Measurements from ENCODE around the gene PANK4.
A peak's percentile ranks its signal among the peaks of the same experiment; 100 is the strongest.

PANK4 gene

GRCh38 chr1:2561898-2562895, 35.8 kb upstream of the PANK4 start:
- Mint-ChIP-seq H3K36me3 (peaks cover 71% of the 10 kb centered on the region), H3K4me3 (no peak overlapping the region), H3K27ac (peak overlapping the region; percentile 71), H3K4me1 (peaks cover 63% of the 10 kb centered on the region), H3K9me3 (no peaks in the 10 kb centered on the region)
- peak; percentile 53 for ATAC-seq
- DNase-seq (ENCODE audit: low spot score in 2 of 2), result no peak

DNA sequence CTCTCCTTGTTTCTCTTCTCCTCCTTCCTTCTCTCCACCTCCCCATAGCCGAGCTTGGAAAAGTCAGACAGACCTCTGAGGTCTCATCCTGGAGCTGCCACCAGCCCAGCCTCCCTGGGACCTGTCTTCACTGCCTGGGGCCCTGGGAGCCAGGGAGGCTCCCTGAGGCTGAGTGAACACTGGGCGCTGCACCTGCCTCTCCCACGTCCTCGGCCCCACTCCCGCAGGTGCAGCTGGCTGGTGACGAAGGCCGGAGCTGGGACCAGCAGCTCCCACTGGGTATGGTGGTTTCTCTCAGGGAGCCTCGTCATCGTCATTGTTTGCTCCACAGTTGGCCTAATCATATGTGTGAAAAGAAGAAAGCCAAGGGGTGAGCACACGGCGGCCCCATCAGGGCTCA, 35.0 kb upstream of the PANK4 start:
- H3K4me1 Mint-ChIP-seq, result peaks cover 65% of the 10 kb centered on the region
- peak overlapping the region; percentile 71 for H3K27ac Mint-ChIP-seq
- H3K36me3 Mint-ChIP-seq, result peaks cover 74% of the 10 kb centered on the region
- DNase-seq (ENCODE audit: low spot score in 2 of 2) (no peak), ATAC-seq (no peak)
- peak overlapping the region; percentile 10 for H3K4me3 Mint-ChIP-seq
- no peaks in the 10 kb centered on the region for H3K9me3 Mint-ChIP-seq

GRCh38 chr1:2560299-2561073, 34.1 kb upstream of the PANK4 start:
- Mint-ChIP-seq H3K4me1 (peaks cover 63% of the 10 kb centered on the region), H3K4me3 (peak overlapping the region; percentile 10), H3K27ac (peak overlapping the region; percentile 71), H3K36me3 (peaks cover 82% of the 10 kb centered on the region), H3K9me3 (no peaks in the 10 kb centered on the region)
- ATAC-seq, result no peak
- no peak for DNase-seq (ENCODE audit: low spot score in 2 of 2)

- no peak for ATAC-seq
- DNase-seq (ENCODE audit: low spot score in 2 of 2), result no peak
- H3K27ac Mint-ChIP-seq, result no peak overlapping the region
- peaks cover 62% of the 10 kb centered on the region for H3K4me1 Mint-ChIP-seq
- H3K4me3 Mint-ChIP-seq, result no peak overlapping the region
- H3K9me3 Mint-ChIP-seq, result no peaks in the 10 kb centered on the region
- peaks cover 76% of the 10 kb centered on the region for H3K36me3 Mint-ChIP-seq
Measured at GRCh38 chr1:2559509-2560298, 33.3 kb upstream of the PANK4 start.

GRCh38 chr1:2558861-2559260, 32.5 kb upstream of the PANK4 start:
- peak overlapping the region; percentile 99 for H3K4me3 Mint-ChIP-seq
- peak overlapping the region; percentile 99 for H3K27ac Mint-ChIP-seq
- ATAC-seq, result no peak
- peaks cover 62% of the 10 kb centered on the region for H3K4me1 Mint-ChIP-seq
- DNase-seq (ENCODE audit: low spot score in 2 of 2), result no peak
- H3K9me3 Mint-ChIP-seq, result no peaks in the 10 kb centered on the region
- peaks cover 75% of the 10 kb centered on the region for H3K36me3 Mint-ChIP-seq

GRCh38 chr1:2558420-2558819, 32.0 kb upstream of the PANK4 start:
- DNase-seq (ENCODE audit: low spot score in 2 of 2) (no peak), ATAC-seq (no peak)
- Mint-ChIP-seq H3K9me3 (no peaks in the 10 kb centered on the region), H3K27ac (peak overlapping the region; percentile 99), H3K36me3 (peaks cover 72% of the 10 kb centered on the region), H3K4me1 (peaks cover 63% of the 10 kb centered on the region), H3K4me3 (peak overlapping the region; percentile 99)

GRCh38 chr1:2557482-2558400, 31.3 kb upstream of the PANK4 start:
- DNase-seq (ENCODE audit: low spot score in 2 of 2) (no peak), ATAC-seq (no peak)
- peaks cover 59% of the 10 kb centered on the region for H3K4me1 Mint-ChIP-seq

DNA sequence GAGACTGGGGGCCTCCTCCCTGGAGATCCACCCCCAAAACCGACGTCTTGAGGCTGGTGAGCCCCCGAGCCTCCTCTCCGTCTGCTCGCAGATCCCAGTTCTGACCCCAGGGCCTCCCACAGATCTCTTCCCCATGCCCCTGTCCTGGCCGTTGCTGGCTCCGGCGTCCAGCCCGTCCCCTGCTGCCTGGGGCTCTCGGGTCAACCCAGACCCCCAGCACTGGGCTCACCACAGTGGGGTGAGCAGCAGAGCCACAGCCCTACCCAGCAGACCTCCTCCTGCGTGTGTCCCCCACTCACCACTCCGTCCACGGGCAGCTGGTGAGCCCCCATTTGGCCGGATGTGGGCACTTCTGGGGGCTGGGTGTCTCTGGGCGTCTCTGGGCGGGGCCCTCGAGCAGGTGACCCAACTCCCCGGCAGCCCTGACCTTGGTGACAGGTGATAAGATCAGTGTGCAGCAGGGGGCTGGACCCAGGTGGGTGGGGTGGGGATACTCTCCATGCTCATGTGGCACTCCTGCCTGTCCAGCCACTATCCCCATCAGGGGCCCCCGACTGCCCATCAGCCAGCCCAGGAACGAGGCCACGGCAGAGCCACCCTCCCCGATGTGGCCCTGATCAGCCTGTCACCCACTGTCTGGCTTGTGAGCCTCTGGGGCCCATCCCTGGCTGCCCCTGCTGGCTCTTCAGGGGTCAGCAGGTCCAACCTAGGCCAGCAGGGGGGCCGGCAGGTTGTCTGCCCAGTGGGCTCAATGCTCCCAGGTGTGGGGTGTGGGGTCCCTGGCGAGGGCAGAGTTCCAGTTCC, 30.5 kb upstream of the PANK4 start:
- Mint-ChIP-seq H3K9me3 (no peaks in the 10 kb centered on the region), H3K4me1 (peaks cover 56% of the 10 kb centered on the region), H3K4me3 (peak overlapping the region; percentile 99), H3K27ac (peak overlapping the region; percentile 99), H3K36me3 (peaks cover 57% of the 10 kb centered on the region)
- ATAC-seq, result peak; percentile 3
- peak in 1 of 2 donors; percentile 77 for DNase-seq (ENCODE audit: low spot score in 2 of 2)

More at GRCh38 chr1:2557482-2558400, 31.3 kb upstream of the PANK4 start:
- peak overlapping the region; percentile 99 for H3K4me3 Mint-ChIP-seq
- H3K36me3 Mint-ChIP-seq, result peaks cover 66% of the 10 kb centered on the region
- H3K27ac Mint-ChIP-seq, result peak overlapping the region; percentile 99
- H3K9me3 Mint-ChIP-seq, result no peaks in the 10 kb centered on the region

GRCh38 chr1:2556277-2556677, 29.9 kb upstream of the PANK4 start, which contains the start of gene TNFRSF14:
Gene TNFRSF14, plus strand, starts transcription at chr1:2556371. Its CDS starts 294 bp downstream, at chr1:2556665.
- DNase-seq (ENCODE audit: low spot score in 2 of 2), result no peak
- ATAC-seq, result peak; percentile 70
- Mint-ChIP-seq H3K4me1 (peaks cover 51% of the 10 kb centered on the region), H3K4me3 (peak within 1 kb of the TSS; percentile 99), H3K9me3 (no peaks in the 10 kb centered on the region), H3K27ac (peak within 1 kb of the TSS; percentile 99), H3K36me3 (peaks cover 51% of the 10 kb centered on the region)

DNA sequence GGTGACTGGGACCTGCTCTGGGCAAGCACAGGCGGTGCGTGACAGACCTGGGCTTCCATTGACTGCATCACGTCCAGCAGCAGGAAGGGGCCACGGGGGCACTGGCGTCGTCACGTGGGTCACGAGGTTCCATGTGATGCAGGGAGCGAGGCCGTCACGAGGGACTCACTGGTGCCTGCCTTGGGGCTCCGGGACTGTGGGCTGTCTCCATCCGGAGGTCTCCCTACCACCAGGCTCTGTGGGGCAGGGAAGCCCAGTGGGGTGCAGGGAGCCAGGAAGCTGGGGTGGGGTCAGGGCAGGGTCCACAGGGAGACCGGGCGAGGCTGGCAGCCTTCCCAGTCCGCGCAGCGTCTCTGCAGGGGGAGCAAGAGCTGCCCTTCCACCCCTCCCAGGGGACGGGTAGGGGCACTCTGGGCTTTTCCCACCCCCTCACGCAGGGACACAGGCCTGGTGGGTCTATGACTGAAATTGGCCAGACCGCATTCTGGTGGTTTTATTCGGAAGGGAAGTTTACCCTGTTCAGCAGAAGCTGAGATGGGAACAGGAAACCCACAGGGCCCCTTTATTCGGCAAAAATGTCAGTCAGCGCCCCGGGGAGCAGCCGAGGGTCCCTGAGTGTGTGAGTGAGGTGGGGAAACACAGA, 29.4 kb upstream of the PANK4 start:
- peak; percentile 71 to 91 for DNase-seq (ENCODE audit: low spot score in 2 of 2)
- peak overlapping the region; percentile 99 for H3K4me3 Mint-ChIP-seq
- peak overlapping the region; percentile 99 for H3K27ac Mint-ChIP-seq
- ATAC-seq, result peak; percentile 82
- peaks cover 46% of the 10 kb centered on the region for H3K36me3 Mint-ChIP-seq
- no peaks in the 10 kb centered on the region for H3K9me3 Mint-ChIP-seq
- H3K4me1 Mint-ChIP-seq, result peaks cover 46% of the 10 kb centered on the region

GRCh38 chr1:2554621-2555387, 28.4 kb upstream of the PANK4 start:
- peak overlapping the region; percentile 99 for H3K4me3 Mint-ChIP-seq
- ATAC-seq, result no peak
- DNase-seq (ENCODE audit: low spot score in 2 of 2), result peak in 1 of 2 donors; percentile 65
- no peaks in the 10 kb centered on the region for H3K9me3 Mint-ChIP-seq
- peak overlapping the region; percentile 99 for H3K27ac Mint-ChIP-seq
- H3K4me1 Mint-ChIP-seq, result peaks cover 46% of the 10 kb centered on the region
- H3K36me3 Mint-ChIP-seq, result peaks cover 36% of the 10 kb centered on the region

DNA sequence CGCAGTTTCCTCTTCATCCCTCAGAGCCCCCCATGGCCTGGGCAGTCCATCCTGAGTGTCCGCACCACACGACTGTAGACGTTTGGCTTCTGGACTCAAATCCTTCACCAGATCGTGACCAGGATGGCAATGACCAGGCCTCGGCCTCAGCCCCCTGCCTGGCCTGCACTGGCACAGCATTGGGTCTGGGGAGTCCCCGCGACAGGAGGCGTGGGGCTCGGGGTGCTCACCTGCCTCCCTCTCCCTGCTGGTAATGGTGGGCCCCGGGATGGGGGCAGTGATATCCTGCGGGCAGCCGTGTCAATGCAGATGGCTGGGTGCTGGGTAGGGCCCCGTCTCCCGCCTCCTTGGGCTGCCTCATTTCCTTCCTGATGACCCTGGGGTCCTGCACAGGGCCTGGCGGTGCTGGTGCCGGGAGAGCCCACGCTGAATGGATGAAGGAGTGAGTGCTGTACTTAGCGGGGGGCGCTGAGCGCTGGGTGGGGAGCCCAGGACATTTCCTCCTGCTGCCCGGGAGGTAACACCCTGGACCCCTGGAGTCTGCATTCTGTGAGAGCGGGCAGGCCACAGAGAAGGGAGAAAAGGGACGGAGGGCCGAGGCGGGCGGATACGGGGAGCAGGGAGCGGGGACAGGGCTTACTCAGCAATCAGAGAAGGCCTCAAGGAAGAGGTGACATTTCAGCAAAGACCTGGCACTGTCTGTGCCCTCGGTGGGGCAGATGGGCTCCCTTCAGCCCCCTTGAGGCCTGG, 27.6 kb upstream of the PANK4 start:
- peaks cover 52% of the 10 kb centered on the region for H3K4me1 Mint-ChIP-seq
- peak overlapping the region; percentile 99 for H3K4me3 Mint-ChIP-seq
- no peak for DNase-seq (ENCODE audit: low spot score in 2 of 2)

More for the DNA sequence above, 27.6 kb upstream of the PANK4 start:
- H3K27ac Mint-ChIP-seq, result peak overlapping the region; percentile 99
- H3K9me3 Mint-ChIP-seq, result no peaks in the 10 kb centered on the region
- ATAC-seq, result no peak
- peaks cover 35% of the 10 kb centered on the region for H3K36me3 Mint-ChIP-seq

Data from stimulated activated effector memory CD8-positive, alpha-beta T cell treated with anti-CD3 and anti-CD28 coated beads, Interleukin-12 subunit alpha, Interleukin-12 subunit beta, amount 100 ng/mL, for 72 hours (primary cell).